Measurements from ENCODE around the gene ZNF275.

DNA sequence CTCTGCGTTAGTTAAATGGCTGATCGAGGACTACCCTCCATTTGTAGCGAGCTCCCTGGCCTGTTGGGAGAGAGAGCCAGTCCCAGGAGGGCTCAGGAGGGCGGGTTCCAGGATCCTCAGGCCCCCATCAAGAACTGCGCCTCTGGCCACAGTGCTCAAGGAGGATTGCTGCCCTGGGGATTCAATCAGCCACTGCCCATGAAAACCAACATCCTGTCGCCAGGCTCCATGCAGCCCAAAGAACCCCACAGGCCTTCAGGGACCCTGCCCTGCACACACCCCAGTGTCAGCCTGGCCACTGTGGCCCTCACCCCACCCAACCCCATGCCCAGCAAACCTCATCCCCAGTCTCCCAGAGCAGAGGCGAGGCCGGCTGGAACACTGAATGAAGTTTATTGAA is 16.6 kb upstream of the ZNF275 start:
- TF ChIP-seq CTCF (IDR thresholded peaks at IDR 0.05 in 2 of 3, conservative IDR thresholded peaks at IDR 0.05 in 1 of 3; ENCODE audit: borderline replicate concordance in 1 of 3, insufficient read depth in 1 of 3, low read depth in 2 of 3, low read length in 2 of 3) (no peak), FOSL1 (IDR thresholded peaks at IDR 0.05; ENCODE audit: low read depth) (no peak), POLR2AphosphoS5 (IDR thresholded peaks at IDR 0.05; ENCODE audit: low read depth, low read length) (no peak), SIN3A (IDR thresholded peaks at IDR 0.05; ENCODE audit: low read depth) (no peak), CEBPB (IDR thresholded peaks at IDR 0.05; ENCODE audit: low read depth) (no peak), MAX (IDR thresholded peaks at IDR 0.05) (no peak), EZH2 (IDR thresholded peaks at IDR 0.05) (no peak), POLR2A (IDR thresholded peaks at IDR 0.05; ENCODE audit: borderline replicate concordance, extremely low read depth, insufficient read depth, insufficient read length) (no peak), ZBTB33 (IDR thresholded peaks at IDR 0.05; ENCODE audit: extremely low read depth, insufficient replicate concordance, low read length) (no peak), TCF7L2 (IDR thresholded peaks at IDR 0.05; ENCODE audit: borderline replicate concordance, extremely low read depth, insufficient read depth, insufficient read length) (no peak), EZH2phosphoT487 (IDR thresholded peaks at IDR 0.05; ENCODE audit: borderline replicate concordance) (no peak), YY1 (IDR thresholded peaks at IDR 0.05; ENCODE audit: extremely low read depth, insufficient replicate concordance, low read depth, low read length) (no peak), SP1 (IDR thresholded peaks at IDR 0.05; ENCODE audit: low read depth) (no peak)
- TF ChIP-seq, protein P1, sequence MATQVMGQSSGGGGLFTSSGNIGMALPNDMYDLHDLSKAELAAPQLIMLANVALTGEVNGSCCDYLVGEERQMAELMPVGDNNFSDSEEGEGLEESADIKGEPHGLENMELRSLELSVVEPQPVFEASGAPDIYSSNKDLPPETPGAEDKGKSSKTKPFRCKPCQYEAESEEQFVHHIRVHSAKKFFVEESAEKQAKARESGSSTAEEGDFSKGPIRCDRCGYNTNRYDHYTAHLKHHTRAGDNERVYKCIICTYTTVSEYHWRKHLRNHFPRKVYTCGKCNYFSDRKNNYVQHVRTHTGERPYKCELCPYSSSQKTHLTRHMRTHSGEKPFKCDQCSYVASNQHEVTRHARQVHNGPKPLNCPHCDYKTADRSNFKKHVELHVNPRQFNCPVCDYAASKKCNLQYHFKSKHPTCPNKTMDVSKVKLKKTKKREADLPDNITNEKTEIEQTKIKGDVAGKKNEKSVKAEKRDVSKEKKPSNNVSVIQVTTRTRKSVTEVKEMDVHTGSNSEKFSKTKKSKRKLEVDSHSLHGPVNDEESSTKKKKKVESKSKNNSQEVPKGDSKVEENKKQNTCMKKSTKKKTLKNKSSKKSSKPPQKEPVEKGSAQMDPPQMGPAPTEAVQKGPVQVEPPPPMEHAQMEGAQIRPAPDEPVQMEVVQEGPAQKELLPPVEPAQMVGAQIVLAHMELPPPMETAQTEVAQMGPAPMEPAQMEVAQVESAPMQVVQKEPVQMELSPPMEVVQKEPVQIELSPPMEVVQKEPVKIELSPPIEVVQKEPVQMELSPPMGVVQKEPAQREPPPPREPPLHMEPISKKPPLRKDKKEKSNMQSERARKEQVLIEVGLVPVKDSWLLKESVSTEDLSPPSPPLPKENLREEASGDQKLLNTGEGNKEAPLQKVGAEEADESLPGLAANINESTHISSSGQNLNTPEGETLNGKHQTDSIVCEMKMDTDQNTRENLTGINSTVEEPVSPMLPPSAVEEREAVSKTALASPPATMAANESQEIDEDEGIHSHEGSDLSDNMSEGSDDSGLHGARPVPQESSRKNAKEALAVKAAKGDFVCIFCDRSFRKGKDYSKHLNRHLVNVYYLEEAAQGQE (IDR thresholded peaks at IDR 0.05; ENCODE audit: low read depth), result no peak

Measured in HCT116 (cell line).